HepG2 (cell line): Measurements from ENCODE around the gene SLC26A3. TPM values are rescaled to one million over a fixed set of nuclear protein-coding genes. Genes with fewer than 3 reads are reported as not detected.

Source experiments
- ATAC-seq: fragments of 200-7000 bp; cut with Tn5 transposase; 3 replicates; pipeline ENCODE4 v1.9.1; 2020; ENCODE audit warnings: mild to moderate bottlenecking, moderate library complexity
- BruUV-seq: library from RNA; stranded (reverse); fragments of 400-500 nt; replicated peaks from 2 replicates; lab custom pipeline; 2021; lab: Mats Ljungman, UMichigan
- CTCF ChIA-PET: fragments of 300-600 bp; formaldehyde crosslinking; extraction: SDS; loops from one replicate; lab custom pipeline; 2021; ENCODE audit warnings: low total read pairs, inconsistent platforms, low intra/inter-chr PET ratio; lab: Yijun Ruan, JAX
- POLR2A ChIA-PET: fragments of 350-600 bp; sonication (Branson Sonifier 250); formaldehyde crosslinking; loops from one replicate; lab custom pipeline; 2020; ENCODE audit warnings: antibody characterized with exemption, inconsistent platforms; lab: Yijun Ruan, JAX
- DNase-seq: peaks from one replicate; pipeline ENCODE4 v3.0.0-alpha.2; 2015; ENCODE audit warnings: low spot score
- FAIRE-seq: peaks from 3 replicates; lab custom pipeline; 2011; peaks lifted over from hg19 to GRCh38; lab: Jason Lieb, UNC
- H2AFZ ChIP-seq: one replicate; pipeline ENCODE4 v1.6.1; 2011; ENCODE audit warnings: low read length, inconsistent platforms
- H3K27ac ChIP-seq: fragments of 300-600 bp; 3 replicates; pipeline ENCODE4 v1.8.0; 2011; ENCODE audit warnings: mixed run types, mild to moderate bottlenecking, mixed read lengths, low read length, inconsistent platforms; ENCODE audit not compliant: insufficient read depth; ENCODE audit errors: extremely low read length
- H3K27me3 ChIP-seq, 2 experiments: fragments of 200-600 bp in 1 of 2; 2 replicates in 1 of 2; 3 replicates in 1 of 2; pipeline versions ENCODE4 v1.6.0 to v1.8.0; 2011; ENCODE audit warnings: low read length in 2 of 2, mild to moderate bottlenecking in 2 of 2, moderate library complexity in 2 of 2, inconsistent platforms in 1 of 2; ENCODE audit not compliant: insufficient read depth in 2 of 2, control insufficient read depth in 1 of 2
- H3K36me3 ChIP-seq, 2 experiments: fragments of 200-600 bp in 1 of 2; replicated peaks in 1 of 2; 2 replicates in 1 of 2; 3 replicates in 1 of 2; pipeline versions ENCODE4 v1.5.1 to v1.8.0; 2011; ENCODE audit warnings: low read length in 2 of 2, inconsistent platforms in 1 of 2; ENCODE audit not compliant: insufficient read depth in 2 of 2, control insufficient read depth in 1 of 2
- H3K4me1 ChIP-seq: 2 replicates; pipeline ENCODE4 v1.5.1; 2012; ENCODE audit warnings: low read length, inconsistent platforms; ENCODE audit not compliant: insufficient read depth
- H3K4me2 ChIP-seq: 2 replicates; pipeline ENCODE4 v1.6.0; 2011; ENCODE audit warnings: low read depth, low read length, inconsistent platforms
- H3K4me3 ChIP-seq, 3 experiments: fragments of 200-600 bp in 1 of 3; sonication (generic), shearing (Covaris generic) in 1 of 3; replicated peaks in 1 of 3; 2 replicates each; pipeline ENCODE4 v1.5.1; 2011 to 2016; ENCODE audit warnings: low read length in 3 of 3, inconsistent platforms in 2 of 3, low read depth in 2 of 3, mild to moderate bottlenecking in 2 of 3, control low read depth in 1 of 3, mixed read lengths in 1 of 3; ENCODE audit not compliant: insufficient read depth in 1 of 3
- H3K79me2 ChIP-seq: one replicate; pipeline ENCODE4 v1.6.1; 2011; ENCODE audit warnings: low read length, inconsistent platforms; ENCODE audit not compliant: insufficient read depth
- H3K9ac ChIP-seq: 2 replicates; pipeline ENCODE4 v1.6.0; 2011; ENCODE audit warnings: mild to moderate bottlenecking, low read depth, low read length, inconsistent platforms; ENCODE audit not compliant: insufficient read depth
- H3K9me3 ChIP-seq: 2 replicates; pipeline ENCODE4 v1.5.1; 2012; ENCODE audit warnings: mild to moderate bottlenecking, low read length
- H4K20me1 ChIP-seq: 2 replicates; pipeline ENCODE4 v1.6.0; 2011; ENCODE audit warnings: inconsistent platforms, mild to moderate bottlenecking, low read length, moderate library complexity; ENCODE audit not compliant: insufficient read depth
- ARNT2 ChIP-seq: sonication (generic); formaldehyde crosslinking; IDR thresholded peaks from 2 replicates; pipeline ENCODE4 v1.8.0; 2022; ENCODE audit warnings: mild to moderate bottlenecking, low read depth, missing genetic modification reagents, moderate library complexity
- FOSL2 ChIP-seq: sonication (generic); formaldehyde crosslinking; IDR thresholded peaks from 2 replicates; pipeline ENCODE4 v1.4.0; 2020; ENCODE audit warnings: missing genetic modification reagents
- HMG20B ChIP-seq: conservative IDR thresholded peaks from 2 replicates; pipeline ENCODE4 v1.6.1; 2016; ENCODE audit warnings: missing genetic modification reagents, missing compliant biosample characterization
- MXD4 ChIP-seq: IDR thresholded peaks from 2 replicates; pipeline ENCODE4 v1.6.1; 2016; ENCODE audit warnings: mild to moderate bottlenecking, missing biosample characterization, missing genetic modification reagents
- ZNF460 ChIP-seq: sonication (generic); formaldehyde crosslinking; IDR thresholded peaks from 2 replicates; pipeline ENCODE4 v1.5.1; 2020; ENCODE audit warnings: missing genetic modification reagents, mild to moderate bottlenecking, borderline replicate concordance
- ZNF589 ChIP-seq: sonication (generic); formaldehyde crosslinking; conservative IDR thresholded peaks from 2 replicates; pipeline ENCODE4 v1.8.0; 2022; ENCODE audit warnings: mild to moderate bottlenecking, moderate library complexity, missing genetic modification reagents
- WGBS: methylation state at CpG from one replicate; pipeline ENCODE4 v1.1.6; 2017; ENCODE audit warnings: low lambda C conversion rate; 5-methylcytosine and 5-hydroxymethylcytosine counted together
- in situ Hi-C: cut with HindIII; loops from 2 replicates; pipeline ENCODE4 v1.10.0; 2017; ENCODE audit warnings: low pct_unique_long_range_greater_than_20kb; ENCODE audit not compliant: extremely low pct_ligation_motif_present
- intact Hi-C: fragments of 100-400 bp; cut with micrococcal nuclease; formaldehyde crosslinking; loops from one replicate; pipeline ENCODE4 v1.10.0; 2022; ENCODE audit not compliant: unreplicated experiment
- polyA plus RNA-seq, 8 experiments: library from polyadenylated mRNA; depleted of rRNA in 3 of 8; stranded (reverse) in 7 of 8; unstranded in 1 of 8; fragments of >200 nt; fragmentation: Illumina TruSeq in 4 of 8; extraction: Trizol in 4 of 8; gene quantifications; 2 replicates each; pipeline versions ENCODE4 v1.2.1 to v1.2.3, GENCODE V29; 2011 to 2016; ENCODE audit warnings: low read depth in 4 of 8, missing spikeins in 1 of 8, mixed read lengths in 1 of 8; ENCODE audit not compliant: insufficient read depth in 1 of 8
- total RNA-seq, 5 experiments: library from RNA; depleted of rRNA; stranded (reverse); fragments of >200 nt; fragmentation: Illumina TruSeq; extraction: Trizol; gene quantifications; 2 replicates each; pipeline ENCODE4 v1.2.3, GENCODE V29; 2016; ENCODE audit warnings: low read depth in 1 of 5
- TF ChIP-seq, protein P1 (sequence below): sonication (generic); formaldehyde crosslinking; IDR thresholded peaks from 2 replicates; pipeline ENCODE4 v1.5.1; 2020; ENCODE audit warnings: mild to moderate bottlenecking, missing genetic modification reagents, moderate library complexity
- TF ChIP-seq, protein P2 (sequence below): sonication (generic); formaldehyde crosslinking; IDR thresholded peaks from 2 replicates; pipeline ENCODE4 v1.5.0; 2020; ENCODE audit warnings: missing genetic modification reagents
- TF ChIP-seq, protein P3 (sequence below): IDR thresholded peaks from 2 replicates; pipeline ENCODE4 v1.6.1; 2012; ENCODE audit warnings: low read length, improper control_type of control experiment

Gene SLC26A3
- total and polyA plus RNA-seq, 2 of the 13 experiments (the other 11 are each of a cell fraction or from before 2014, with no cell fraction given), result 0.11 to 0.30 TPM

DNA sequence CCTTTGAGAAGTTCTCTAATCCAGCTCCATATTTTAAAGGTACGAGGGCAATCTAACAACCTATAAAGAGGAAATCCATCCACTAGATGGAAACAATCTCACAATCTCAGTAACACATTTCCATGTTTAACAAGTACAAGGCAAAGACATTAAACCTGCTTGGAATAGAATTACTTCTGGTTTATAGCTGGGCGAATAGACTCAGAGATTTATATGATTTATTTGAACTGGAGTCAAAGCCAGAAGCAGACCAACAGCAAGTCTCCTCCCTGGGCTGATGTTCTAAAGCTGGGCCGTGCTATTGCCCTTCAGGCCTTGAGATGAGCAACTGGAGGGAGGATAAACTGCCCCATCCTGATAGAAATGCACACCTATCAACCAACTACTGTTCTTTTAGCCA is 25.3 kb downstream of the SLC26A3 start (continued):
- TF ChIP-seq, protein P1, sequence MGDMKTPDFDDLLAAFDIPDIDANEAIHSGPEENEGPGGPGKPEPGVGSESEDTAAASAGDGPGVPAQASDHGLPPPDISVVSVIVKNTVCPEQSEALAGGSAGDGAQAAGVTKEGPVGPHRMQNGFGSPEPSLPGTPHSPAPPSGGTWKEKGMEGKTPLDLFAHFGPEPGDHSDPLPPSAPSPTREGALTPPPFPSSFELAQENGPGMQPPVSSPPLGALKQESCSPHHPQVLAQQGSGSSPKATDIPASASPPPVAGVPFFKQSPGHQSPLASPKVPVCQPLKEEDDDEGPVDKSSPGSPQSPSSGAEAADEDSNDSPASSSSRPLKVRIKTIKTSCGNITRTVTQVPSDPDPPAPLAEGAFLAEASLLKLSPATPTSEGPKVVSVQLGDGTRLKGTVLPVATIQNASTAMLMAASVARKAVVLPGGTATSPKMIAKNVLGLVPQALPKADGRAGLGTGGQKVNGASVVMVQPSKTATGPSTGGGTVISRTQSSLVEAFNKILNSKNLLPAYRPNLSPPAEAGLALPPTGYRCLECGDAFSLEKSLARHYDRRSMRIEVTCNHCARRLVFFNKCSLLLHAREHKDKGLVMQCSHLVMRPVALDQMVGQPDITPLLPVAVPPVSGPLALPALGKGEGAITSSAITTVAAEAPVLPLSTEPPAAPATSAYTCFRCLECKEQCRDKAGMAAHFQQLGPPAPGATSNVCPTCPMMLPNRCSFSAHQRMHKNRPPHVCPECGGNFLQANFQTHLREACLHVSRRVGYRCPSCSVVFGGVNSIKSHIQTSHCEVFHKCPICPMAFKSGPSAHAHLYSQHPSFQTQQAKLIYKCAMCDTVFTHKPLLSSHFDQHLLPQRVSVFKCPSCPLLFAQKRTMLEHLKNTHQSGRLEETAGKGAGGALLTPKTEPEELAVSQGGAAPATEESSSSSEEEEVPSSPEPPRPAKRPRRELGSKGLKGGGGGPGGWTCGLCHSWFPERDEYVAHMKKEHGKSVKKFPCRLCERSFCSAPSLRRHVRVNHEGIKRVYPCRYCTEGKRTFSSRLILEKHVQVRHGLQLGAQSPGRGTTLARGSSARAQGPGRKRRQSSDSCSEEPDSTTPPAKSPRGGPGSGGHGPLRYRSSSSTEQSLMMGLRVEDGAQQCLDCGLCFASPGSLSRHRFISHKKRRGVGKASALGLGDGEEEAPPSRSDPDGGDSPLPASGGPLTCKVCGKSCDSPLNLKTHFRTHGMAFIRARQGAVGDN (CRISPR knock-in tag), result no peak

DNA sequence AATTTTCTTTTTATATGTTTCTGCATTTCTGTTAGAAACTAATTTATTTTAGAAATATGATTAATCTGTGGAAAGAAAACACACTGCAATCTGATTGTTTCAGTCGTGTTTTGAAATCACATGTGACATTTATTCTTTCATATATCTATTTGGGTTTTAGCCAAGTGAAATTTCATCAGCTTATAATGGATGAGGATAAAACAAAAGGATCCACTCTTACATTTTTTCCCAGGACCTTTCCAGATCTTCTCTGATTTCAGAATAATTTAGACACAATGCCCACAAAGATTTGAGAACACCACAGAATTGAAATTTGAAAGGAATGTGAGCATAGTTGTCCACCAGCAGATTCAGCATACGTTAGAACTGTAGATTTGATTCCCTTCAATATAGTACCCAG is 30.0 kb downstream of the SLC26A3 start:
- DNase-seq, result no peak
- CTCF ChIA-PET, result no interaction called here
- in situ Hi-C loops (no loop called here), intact Hi-C loops (no loop called here)
- H3K79me2 ChIP-seq, result no peaks in the 10 kb centered on the region
- no peak overlapping the region for H3K4me2 ChIP-seq
- no TSS peak for BruUV-seq
- TF ChIP-seq FOSL2, result no peak
- H3K9me3 ChIP-seq, result no peaks in the 10 kb centered on the region
- no peaks in the 10 kb centered on the region for H3K27me3 ChIP-seq
- no peak overlapping the region for H3K27ac ChIP-seq
- POLR2A ChIA-PET, result no interaction called here
- H3K36me3 ChIP-seq, result no peaks in the 10 kb centered on the region
- no peak for ATAC-seq
- H3K4me1 ChIP-seq, result peaks cover 20% of the 10 kb centered on the region
- no peak overlapping the region for H3K9ac ChIP-seq
- no peak overlapping the region for H3K4me3 ChIP-seq
- WGBS, result 63% methylated on average over 2 of the region's 2 CpGs
- H2AFZ ChIP-seq, result no peak overlapping the region
- H4K20me1 ChIP-seq, result no peaks in the 10 kb centered on the region
- no peak for FAIRE-seq

DNA sequence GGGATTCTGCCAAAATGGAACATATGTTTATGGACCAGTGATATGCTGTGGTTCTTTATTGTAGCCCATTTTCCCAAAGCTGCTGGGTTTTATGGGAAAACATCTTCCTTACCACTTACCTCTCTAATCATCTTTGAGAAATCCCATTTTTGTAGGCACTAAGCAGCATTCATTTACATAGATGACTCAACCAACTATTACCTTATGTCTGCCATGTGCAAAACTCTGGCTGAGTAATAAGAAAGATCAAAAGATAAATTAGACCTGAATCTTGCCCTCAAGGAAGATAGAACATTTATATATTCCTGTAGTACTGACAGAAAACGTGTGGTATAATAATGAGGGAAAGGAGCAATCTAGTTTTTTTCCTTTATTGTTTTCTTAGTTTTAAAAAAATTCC is 34.8 kb downstream of the SLC26A3 start:
- no peak for ATAC-seq
- Histone ChIP-seq H4K20me1 (no peaks in the 10 kb centered on the region), H3K4me3 (no peak overlapping the region), H3K4me2 (no peak overlapping the region), H3K79me2 (no peaks in the 10 kb centered on the region), H3K36me3 (no peaks in the 10 kb centered on the region), H3K27ac (no peak overlapping the region), H3K4me1 (0 out of 2 replicates have a peak, but pooled peaks cover 6% of the 10 kb centered on the region), H3K9ac (no peak overlapping the region), H3K27me3 (no peaks in the 10 kb centered on the region), H2AFZ (no peak overlapping the region), H3K9me3 (no peaks in the 10 kb centered on the region)
- POLR2A ChIA-PET, result no interaction called here
- FAIRE-seq, result no peak
- WGBS, result 67% methylated on average over 1 of the region's 1 CpG
- no peak for DNase-seq
- in situ Hi-C loops (no loop called here), intact Hi-C loops (no loop called here)
- CTCF ChIA-PET, result no interaction called here
- no TSS peak for BruUV-seq
- TF ChIP-seq ZNF589 (CRISPR knock-in tag) (no peak), ARNT2 (CRISPR knock-in tag) (no peak), MXD4 (CRISPR knock-in tag) (no peak), HMG20B (CRISPR knock-in tag) (no peak), ZNF460 (CRISPR knock-in tag) (no peak)
- TF ChIP-seq, protein P2, sequence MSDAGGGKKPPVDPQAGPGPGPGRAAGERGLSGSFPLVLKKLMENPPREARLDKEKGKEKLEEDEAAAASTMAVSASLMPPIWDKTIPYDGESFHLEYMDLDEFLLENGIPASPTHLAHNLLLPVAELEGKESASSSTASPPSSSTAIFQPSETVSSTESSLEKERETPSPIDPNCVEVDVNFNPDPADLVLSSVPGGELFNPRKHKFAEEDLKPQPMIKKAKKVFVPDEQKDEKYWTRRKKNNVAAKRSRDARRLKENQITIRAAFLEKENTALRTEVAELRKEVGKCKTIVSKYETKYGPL, result no peak
- TF ChIP-seq, protein P3, sequence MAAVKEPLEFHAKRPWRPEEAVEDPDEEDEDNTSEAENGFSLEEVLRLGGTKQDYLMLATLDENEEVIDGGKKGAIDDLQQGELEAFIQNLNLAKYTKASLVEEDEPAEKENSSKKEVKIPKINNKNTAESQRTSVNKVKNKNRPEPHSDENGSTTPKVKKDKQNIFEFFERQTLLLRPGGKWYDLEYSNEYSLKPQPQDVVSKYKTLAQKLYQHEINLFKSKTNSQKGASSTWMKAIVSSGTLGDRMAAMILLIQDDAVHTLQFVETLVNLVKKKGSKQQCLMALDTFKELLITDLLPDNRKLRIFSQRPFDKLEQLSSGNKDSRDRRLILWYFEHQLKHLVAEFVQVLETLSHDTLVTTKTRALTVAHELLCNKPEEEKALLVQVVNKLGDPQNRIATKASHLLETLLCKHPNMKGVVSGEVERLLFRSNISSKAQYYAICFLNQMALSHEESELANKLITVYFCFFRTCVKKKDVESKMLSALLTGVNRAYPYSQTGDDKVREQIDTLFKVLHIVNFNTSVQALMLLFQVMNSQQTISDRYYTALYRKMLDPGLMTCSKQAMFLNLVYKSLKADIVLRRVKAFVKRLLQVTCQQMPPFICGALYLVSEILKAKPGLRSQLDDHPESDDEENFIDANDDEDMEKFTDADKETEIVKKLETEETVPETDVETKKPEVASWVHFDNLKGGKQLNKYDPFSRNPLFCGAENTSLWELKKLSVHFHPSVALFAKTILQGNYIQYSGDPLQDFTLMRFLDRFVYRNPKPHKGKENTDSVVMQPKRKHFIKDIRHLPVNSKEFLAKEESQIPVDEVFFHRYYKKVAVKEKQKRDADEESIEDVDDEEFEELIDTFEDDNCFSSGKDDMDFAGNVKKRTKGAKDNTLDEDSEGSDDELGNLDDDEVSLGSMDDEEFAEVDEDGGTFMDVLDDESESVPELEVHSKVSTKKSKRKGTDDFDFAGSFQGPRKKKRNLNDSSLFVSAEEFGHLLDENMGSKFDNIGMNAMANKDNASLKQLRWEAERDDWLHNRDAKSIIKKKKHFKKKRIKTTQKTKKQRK, result no peak
